Measurements from ENCODE around the gene GJA10. TPM values are rescaled to one million over a fixed set of nuclear protein-coding genes. Genes with fewer than 3 reads are reported as not detected.

Gene GJA10
- total RNA-seq, 2 donors from 2014 or later = not detected

DNA sequence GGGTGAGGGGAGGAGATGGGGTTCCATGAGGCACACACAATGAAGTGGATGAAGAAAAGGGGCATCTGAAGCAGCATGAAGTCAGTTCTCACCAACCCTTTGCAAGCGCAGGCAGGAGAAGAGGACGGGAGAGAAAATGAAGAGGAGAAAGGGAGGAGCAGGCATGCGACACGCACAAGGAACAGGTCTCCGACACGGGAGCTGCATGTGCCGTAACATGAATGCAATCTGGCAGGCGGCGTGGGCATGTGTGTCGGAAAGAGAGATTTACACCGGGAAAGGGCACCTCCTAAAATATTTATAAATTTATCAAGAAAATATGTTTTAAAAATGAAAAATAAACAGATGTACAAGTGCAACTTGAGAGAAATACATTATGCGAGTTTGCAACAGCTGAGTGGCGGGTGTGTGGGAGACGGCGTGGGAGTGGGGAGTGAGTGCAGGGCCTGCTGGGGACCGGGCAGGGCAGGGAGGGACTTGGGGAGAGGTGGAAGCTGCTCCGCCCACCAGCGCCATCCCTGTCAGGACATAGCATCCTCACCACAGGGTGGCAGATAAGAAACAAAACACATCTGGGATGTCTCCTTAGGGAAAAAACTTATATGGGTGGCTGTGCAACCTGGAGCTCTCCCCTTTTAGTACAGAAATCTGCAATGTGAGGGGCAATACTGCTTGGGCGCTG, 40.6 kb downstream of the GJA10 start:
- Histone ChIP-seq H3K4me3 (no peak overlapping the region), H3K27me3 (no peaks in the 10 kb centered on the region), H3K9me3 (no peaks in the 10 kb centered on the region), H3K4me1 (no peaks in the 10 kb centered on the region), H3K27ac (no peak overlapping the region), H3K36me3 (replicated peaks in 1 of 2; ENCODE audit: insufficient read depth in 1 of 2, low read depth in 2 of 2) (no peaks in the 10 kb centered on the region)
- WGBS, 2 donors = 89% methylated on average over 19 of the region's 19 CpGs
- DNase-seq = no peak
- TF ChIP-seq, protein P1, sequence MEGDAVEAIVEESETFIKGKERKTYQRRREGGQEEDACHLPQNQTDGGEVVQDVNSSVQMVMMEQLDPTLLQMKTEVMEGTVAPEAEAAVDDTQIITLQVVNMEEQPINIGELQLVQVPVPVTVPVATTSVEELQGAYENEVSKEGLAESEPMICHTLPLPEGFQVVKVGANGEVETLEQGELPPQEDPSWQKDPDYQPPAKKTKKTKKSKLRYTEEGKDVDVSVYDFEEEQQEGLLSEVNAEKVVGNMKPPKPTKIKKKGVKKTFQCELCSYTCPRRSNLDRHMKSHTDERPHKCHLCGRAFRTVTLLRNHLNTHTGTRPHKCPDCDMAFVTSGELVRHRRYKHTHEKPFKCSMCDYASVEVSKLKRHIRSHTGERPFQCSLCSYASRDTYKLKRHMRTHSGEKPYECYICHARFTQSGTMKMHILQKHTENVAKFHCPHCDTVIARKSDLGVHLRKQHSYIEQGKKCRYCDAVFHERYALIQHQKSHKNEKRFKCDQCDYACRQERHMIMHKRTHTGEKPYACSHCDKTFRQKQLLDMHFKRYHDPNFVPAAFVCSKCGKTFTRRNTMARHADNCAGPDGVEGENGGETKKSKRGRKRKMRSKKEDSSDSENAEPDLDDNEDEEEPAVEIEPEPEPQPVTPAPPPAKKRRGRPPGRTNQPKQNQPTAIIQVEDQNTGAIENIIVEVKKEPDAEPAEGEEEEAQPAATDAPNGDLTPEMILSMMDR (IDR thresholded peaks at IDR 0.05) = no peak
- no peak for TF ChIP-seq POLR2A (IDR thresholded peaks at IDR 0.05)
- no peak for ATAC-seq
- intact Hi-C loops (cut with DNase I) = no loop called here

DNA sequence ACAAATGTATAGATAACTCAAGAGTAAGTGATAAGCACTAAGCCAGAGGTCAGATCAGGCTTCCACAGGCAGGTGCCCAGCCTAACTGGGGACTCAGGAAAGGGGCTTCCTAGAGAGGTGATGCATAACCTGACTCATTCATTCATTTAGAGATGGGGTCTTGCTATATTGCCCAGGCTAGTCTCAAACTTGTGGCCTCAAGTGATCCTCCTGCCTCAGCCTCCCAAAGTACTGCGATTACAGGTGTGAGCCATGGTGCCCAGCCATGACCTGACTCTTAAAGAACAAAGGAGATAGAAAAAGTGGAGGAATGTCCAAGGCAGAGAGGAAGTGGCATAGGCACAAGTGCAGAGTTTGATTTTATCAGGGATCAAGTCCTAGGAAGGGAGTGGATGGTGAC, 41.9 kb downstream of the GJA10 start:
- intact Hi-C loops (cut with DNase I) = no loop called here
- Histone ChIP-seq H3K27me3 (no peaks in the 10 kb centered on the region), H3K27ac (no peak overlapping the region), H3K4me3 (no peak overlapping the region), H3K9me3 (no peaks in the 10 kb centered on the region), H3K4me1 (peaks cover 10% of the 10 kb centered on the region), H3K36me3 (replicated peaks in 1 of 2; ENCODE audit: insufficient read depth in 1 of 2, low read depth in 2 of 2) (no peaks in the 10 kb centered on the region)
- no peak for ATAC-seq
- no peak for DNase-seq
- 83 to 100% methylated on average over 1 of the region's 1 CpG for WGBS, 2 donors
- TF ChIP-seq, protein P1 (IDR thresholded peaks at IDR 0.05) = no peak
- no peak for TF ChIP-seq POLR2A (IDR thresholded peaks at IDR 0.05)

DNA sequence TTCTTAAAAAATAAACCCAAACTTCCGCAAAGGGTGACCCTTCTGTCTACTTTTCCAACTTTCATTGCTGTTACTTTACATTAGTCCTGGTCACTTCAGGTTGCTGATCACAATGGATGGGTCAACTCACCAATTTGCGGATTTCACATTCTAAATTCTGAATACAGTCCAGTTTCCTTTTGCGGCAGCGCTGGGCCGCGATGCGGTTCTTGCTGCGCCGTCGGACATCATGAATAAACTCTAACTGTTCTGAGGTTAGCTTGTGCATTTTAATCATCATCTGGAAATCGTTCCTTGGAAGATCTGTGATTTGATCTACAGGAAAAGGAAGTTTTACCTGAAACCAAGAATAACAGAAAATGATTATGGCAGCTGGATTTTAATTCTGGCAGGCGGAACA, 43.7 kb downstream of the GJA10 start:
- no peaks in the 10 kb centered on the region for H3K27me3 ChIP-seq
- H3K36me3 ChIP-seq (replicated peaks in 1 of 2; ENCODE audit: insufficient read depth in 1 of 2, low read depth in 2 of 2) = no peaks in the 10 kb centered on the region
- H3K4me1 ChIP-seq = peaks cover 25% of the 10 kb centered on the region
- WGBS, 2 donors = 85 to 92% methylated on average over 11 to 12 of the region's 12 CpGs
- ATAC-seq = no peak
- no peak overlapping the region for H3K27ac ChIP-seq
- no peak overlapping the region for H3K4me3 ChIP-seq
- no peak for DNase-seq
- H3K9me3 ChIP-seq = no peaks in the 10 kb centered on the region
- intact Hi-C loops (cut with DNase I) = no loop called here
- TF ChIP-seq, protein P1 (IDR thresholded peaks at IDR 0.05) = no peak
- no peak for TF ChIP-seq POLR2A (IDR thresholded peaks at IDR 0.05)

DNA sequence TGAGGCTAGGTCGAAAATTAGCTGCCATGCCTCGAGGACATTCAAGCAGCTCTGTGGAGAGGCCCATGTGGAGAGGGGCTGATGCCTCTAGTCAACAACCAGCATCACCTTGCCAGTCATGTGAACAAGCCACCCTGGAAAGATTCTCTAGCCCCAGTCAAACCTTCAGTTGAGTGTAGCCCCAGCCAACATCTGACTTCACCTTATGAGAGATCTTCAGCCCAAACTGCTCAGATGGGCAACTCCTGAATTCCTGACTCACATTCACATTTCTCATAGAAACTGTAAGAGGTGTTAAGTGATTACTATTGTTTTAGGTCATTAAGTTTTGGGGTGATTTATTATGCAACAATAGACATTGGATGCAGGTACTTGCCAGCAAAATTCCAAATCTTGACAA, 44.9 kb downstream of the GJA10 start:
- 67 to 78% methylated on average over 2 of the region's 2 CpGs for WGBS, 2 donors
- Histone ChIP-seq H3K4me3 (no peak overlapping the region), H3K36me3 (replicated peaks in 1 of 2; ENCODE audit: insufficient read depth in 1 of 2, low read depth in 2 of 2) (no peaks in the 10 kb centered on the region), H3K27me3 (no peaks in the 10 kb centered on the region), H3K27ac (no peak overlapping the region), H3K4me1 (peaks cover 25% of the 10 kb centered on the region), H3K9me3 (no peaks in the 10 kb centered on the region)
- ATAC-seq = no peak
- DNase-seq = no peak
- intact Hi-C loops (cut with DNase I) = no loop called here
- TF ChIP-seq, protein P1 (IDR thresholded peaks at IDR 0.05) = no peak

All from body of pancreas (tissue), 4 donors.